Mucosa of rectum (tissue), 2 donors: ENCODE data around the gene STK32B.

Experiments
- H3K27ac ChIP-seq, 2 donors: one replicate each; pipeline ENCODE4 v1.7.0; 2013; ENCODE audit warnings: inconsistent platforms in 2 of 2, low read depth in 2 of 2, low read length in 2 of 2
- H3K27me3 ChIP-seq, 2 donors: one replicate each; pipeline ENCODE4 v1.7.0; 2013; ENCODE audit warnings: low read length in 2 of 2; ENCODE audit not compliant: control insufficient read depth in 2 of 2, insufficient read depth in 2 of 2
- H3K36me3 ChIP-seq, 2 donors: one replicate each; pipeline ENCODE4 v1.7.0; 2013; ENCODE audit warnings: low read length in 2 of 2; ENCODE audit not compliant: control insufficient read depth in 2 of 2, insufficient read depth in 2 of 2
- H3K4me1 ChIP-seq, 2 donors: one replicate each; pipeline ENCODE4 v1.7.0; 2013; ENCODE audit warnings: low read length in 2 of 2, mild to moderate bottlenecking in 1 of 2; ENCODE audit not compliant: control insufficient read depth in 2 of 2, insufficient read depth in 2 of 2
- H3K4me3 ChIP-seq, 2 donors: one replicate each; pipeline ENCODE4 v1.7.0; 2013; ENCODE audit warnings: low read length in 2 of 2
- H3K9ac ChIP-seq, 2 donors: one replicate each; pipeline ENCODE4 v1.7.0; 2013; ENCODE audit warnings: low read length in 2 of 2, low read depth in 1 of 2, mild to moderate bottlenecking in 1 of 2
- H3K9me3 ChIP-seq, 2 donors: one replicate each; pipeline ENCODE4 v1.7.0; 2013; ENCODE audit warnings: low read length in 2 of 2; ENCODE audit not compliant: control insufficient read depth in 2 of 2
- donor health status: healthy.
- donor health status: Normal muscosa, but diverticular disease.

Gene STK32B

DNA sequence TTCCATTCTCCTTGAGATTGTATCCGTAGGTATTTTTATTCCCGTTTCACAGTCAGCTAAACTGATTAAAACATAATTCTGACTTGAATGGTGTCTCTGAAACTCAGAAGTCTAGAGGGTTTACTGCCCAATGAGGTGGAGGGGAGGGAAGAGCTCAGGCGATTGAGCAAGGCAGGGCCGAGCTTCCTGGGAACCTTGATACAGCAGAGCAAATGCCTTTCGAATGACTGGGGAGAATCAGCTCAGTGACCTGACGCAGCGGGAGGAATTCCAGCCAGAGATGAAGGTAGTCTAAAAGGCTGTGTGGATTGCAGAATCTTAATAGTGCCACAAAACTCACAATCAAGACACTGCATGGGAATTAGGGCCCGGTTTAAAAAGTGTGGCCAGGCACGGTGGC is 423.5 kb downstream of the STK32B start:
- Histone ChIP-seq H3K27ac (no peak overlapping the region), H3K27me3 (no peaks in the 10 kb centered on the region), H3K4me3 (no peak overlapping the region), H3K9ac (no peak overlapping the region), H3K4me1 (no peaks in the 10 kb centered on the region), H3K36me3 (no peaks in the 10 kb centered on the region), H3K9me3 (no peaks in the 10 kb centered on the region)

DNA sequence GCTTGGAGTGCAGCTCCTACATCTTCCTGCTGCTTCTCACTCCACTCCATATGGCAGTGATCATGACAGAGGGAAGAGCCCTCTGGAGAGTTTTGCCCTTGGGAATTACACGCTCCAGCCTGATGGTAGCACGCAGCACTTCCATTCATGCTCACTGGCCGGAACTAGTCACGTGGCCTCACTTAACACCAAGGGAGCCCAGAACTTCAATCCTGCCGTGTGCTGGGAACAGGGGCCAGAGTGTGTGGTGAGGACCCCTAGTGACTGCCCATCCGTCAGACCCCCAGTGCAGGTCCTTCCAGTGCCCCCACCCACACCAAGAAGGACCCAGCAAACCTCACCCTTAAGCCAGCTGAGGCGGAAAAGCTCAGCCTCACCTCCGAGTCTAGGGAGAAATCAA is 426.3 kb downstream of the STK32B start:
- Histone ChIP-seq H3K4me1 (no peaks in the 10 kb centered on the region), H3K9ac (no peak overlapping the region), H3K36me3 (no peaks in the 10 kb centered on the region), H3K4me3 (no peak overlapping the region), H3K27me3 (no peaks in the 10 kb centered on the region), H3K27ac (no peak overlapping the region), H3K9me3 (no peaks in the 10 kb centered on the region)

DNA sequence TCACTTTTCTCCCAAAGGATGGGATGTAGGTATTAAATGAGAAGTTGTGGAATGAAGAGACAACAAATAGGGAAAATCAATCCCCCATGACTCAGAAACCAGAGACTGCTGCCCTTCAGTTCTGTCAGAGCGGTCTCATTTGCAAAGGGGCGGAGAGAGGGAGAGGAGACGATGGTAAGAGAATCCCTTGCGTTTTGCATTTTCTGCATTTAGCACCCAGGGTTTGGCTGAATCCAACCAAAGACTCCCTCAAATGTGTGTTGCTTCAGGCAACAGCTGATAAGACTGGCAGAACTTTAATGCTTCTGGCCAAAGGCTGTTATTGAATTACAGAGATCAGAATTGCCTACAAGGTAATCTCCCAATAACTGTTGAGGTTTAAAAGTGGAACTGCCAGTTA is 426.9 kb downstream of the STK32B start:
- Histone ChIP-seq H3K9me3 (no peaks in the 10 kb centered on the region), H3K27ac (no peak overlapping the region), H3K9ac (no peak overlapping the region), H3K27me3 (no peaks in the 10 kb centered on the region), H3K4me1 (no peaks in the 10 kb centered on the region), H3K4me3 (no peak overlapping the region), H3K36me3 (no peaks in the 10 kb centered on the region)

DNA sequence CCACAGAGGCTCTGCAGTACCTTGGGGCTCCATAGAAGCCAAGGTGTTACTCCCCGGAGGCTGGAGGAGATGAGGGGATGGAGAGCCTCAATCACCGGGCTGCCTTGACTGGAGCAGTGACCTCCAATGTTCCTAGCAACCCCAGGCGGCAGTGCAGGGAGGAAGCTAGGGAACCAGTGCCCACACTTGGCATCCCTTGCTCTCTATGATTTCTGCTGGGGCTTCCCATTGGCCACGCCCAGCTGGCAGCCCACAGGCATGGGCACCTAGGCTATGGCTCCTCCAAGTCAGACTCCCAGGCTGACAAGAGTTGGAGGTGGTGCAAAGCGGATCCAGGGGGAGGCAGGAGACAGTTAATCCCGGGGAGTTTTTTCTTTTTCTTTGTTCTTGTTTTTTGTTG is 427.4 kb downstream of the STK32B start:
- Histone ChIP-seq H3K36me3 (no peaks in the 10 kb centered on the region), H3K9me3 (no peaks in the 10 kb centered on the region), H3K27me3 (no peaks in the 10 kb centered on the region), H3K4me1 (no peaks in the 10 kb centered on the region), H3K4me3 (no peak overlapping the region), H3K9ac (no peak overlapping the region), H3K27ac (no peak overlapping the region)

DNA sequence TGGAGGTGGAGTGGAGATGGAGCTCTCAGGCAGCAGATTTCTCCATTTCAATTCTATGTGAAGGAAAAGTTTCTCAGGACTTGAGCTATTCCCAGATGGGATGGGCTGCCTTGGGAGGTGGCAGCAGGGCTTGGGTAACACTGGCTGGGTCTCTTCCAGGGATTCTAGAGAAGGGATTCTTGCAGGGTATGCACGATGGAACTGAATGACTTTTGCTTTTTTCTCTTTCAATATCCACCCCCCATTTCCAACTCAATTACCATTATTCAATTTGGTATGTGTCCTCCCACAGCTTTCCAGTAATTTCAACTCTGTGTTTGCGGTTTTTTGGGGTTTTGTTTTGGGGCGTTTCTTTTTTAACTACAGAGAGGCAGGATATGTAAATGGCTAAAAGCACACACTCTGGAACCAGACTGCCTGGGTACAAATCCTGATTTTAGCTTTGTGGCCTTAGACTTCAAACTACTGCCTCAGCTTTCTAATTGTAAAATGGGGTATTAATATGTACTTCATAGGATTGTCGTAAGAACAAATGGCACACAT is 428.3 kb downstream of the STK32B start:
- Histone ChIP-seq H3K9ac (no peak overlapping the region), H3K9me3 (no peaks in the 10 kb centered on the region), H3K27ac (no peak overlapping the region), H3K36me3 (no peaks in the 10 kb centered on the region), H3K4me3 (no peak overlapping the region), H3K4me1 (no peaks in the 10 kb centered on the region), H3K27me3 (no peaks in the 10 kb centered on the region)

DNA sequence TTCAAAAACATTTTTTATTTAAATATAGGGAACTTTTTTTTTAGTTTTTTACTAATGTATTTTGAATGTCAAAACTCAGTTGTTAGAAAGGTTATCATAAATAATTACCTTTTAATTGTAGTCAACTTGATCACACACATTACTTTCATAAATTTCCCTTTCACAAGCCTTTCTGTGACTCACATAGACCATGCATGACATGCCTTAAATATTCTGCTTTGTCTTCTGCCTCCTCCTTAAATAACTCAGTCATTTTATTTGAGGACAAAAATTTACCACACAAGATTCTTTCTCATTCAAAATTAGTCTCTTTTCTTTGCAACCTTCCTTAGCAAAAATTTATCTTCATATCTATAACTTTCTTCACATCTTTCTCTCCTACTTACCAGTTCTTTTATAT is 437.1 kb downstream of the STK32B start:
- no peak overlapping the region for H3K4me3 ChIP-seq
- no peaks in the 10 kb centered on the region for H3K36me3 ChIP-seq

DNA sequence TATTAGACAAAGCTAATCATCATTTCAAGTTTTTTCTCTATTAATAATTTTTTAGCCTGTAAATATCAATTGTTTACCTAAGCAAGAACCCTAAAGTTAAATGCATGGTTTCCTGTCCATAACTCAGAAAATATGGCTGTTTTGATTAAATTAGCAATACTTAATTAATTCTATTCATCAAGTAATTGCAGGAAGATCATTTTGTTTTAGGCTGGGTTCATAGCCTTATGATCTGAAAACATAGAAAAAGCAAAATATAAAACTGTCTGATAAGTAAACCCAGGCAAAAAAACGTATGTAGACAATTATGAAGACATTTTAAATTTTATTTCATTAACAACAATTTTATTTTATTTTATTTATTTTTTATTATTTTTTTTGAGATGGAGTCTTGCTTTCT is 438.0 kb downstream of the STK32B start:
- H3K9me3 ChIP-seq: no peaks in the 10 kb centered on the region

More for the DNA sequence above, 437.1 kb downstream of the STK32B start:
- Histone ChIP-seq H3K9me3 (no peaks in the 10 kb centered on the region), H3K27me3 (no peaks in the 10 kb centered on the region), H3K4me1 (no peaks in the 10 kb centered on the region), H3K9ac (no peak overlapping the region), H3K27ac (no peak overlapping the region)

DNA sequence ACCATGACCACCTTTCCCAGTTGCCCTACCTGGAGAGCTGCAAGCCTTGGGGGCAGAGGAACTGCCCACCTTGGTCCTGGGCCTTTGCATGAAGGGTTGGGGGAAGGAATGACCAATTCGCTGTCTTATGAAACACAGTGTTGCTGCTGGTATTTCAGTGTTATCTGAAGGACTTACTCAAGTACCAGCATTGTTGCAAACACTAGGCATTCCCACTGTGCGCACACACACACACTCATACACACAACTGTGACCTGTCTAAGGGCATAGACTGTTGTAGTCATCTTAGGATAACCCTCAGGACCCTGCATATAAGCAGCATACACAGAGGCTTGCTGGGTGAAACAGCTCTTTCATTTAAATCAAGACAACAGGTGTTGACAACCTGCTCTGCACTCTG is 446.2 kb downstream of the STK32B start:
- Histone ChIP-seq H3K27me3 (no peaks in the 10 kb centered on the region), H3K27ac (no peak overlapping the region), H3K36me3 (no peaks in the 10 kb centered on the region), H3K9me3 (no peaks in the 10 kb centered on the region), H3K4me3 (no peak overlapping the region), H3K9ac (no peak overlapping the region), H3K4me1 (no peaks in the 10 kb centered on the region)

More for the DNA sequence above, 438.0 kb downstream of the STK32B start:
- Histone ChIP-seq H3K4me1 (no peaks in the 10 kb centered on the region), H3K27ac (no peak overlapping the region), H3K4me3 (no peak overlapping the region), H3K9ac (no peak overlapping the region), H3K27me3 (no peaks in the 10 kb centered on the region), H3K36me3 (no peaks in the 10 kb centered on the region)

DNA sequence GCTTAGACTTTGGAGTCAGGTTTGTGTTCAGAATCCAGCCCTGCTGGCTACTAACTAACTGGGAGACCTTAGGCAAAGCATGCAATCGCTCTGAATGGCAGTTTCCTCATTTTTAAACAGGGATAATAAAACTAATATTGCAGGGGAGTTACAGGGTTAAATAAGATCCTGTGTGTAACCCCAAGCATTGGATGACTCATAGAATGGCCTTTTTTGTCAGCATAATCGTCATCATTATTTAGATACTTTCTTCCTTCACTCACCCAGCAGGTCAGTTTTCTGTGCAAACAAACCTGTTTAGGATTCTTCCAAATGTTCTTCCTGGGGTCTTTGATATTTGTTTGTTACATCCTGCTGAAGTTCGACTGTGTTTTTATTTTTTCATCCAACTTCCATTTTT is 448.9 kb downstream of the STK32B start:
- H3K9ac ChIP-seq: no peak overlapping the region
- H3K4me3 ChIP-seq: no peak overlapping the region
- no peaks in the 10 kb centered on the region for H3K36me3 ChIP-seq
- H3K4me1 ChIP-seq: no peaks in the 10 kb centered on the region
- no peaks in the 10 kb centered on the region for H3K9me3 ChIP-seq
- H3K27me3 ChIP-seq: no peaks in the 10 kb centered on the region
- H3K27ac ChIP-seq: no peak overlapping the region

DNA sequence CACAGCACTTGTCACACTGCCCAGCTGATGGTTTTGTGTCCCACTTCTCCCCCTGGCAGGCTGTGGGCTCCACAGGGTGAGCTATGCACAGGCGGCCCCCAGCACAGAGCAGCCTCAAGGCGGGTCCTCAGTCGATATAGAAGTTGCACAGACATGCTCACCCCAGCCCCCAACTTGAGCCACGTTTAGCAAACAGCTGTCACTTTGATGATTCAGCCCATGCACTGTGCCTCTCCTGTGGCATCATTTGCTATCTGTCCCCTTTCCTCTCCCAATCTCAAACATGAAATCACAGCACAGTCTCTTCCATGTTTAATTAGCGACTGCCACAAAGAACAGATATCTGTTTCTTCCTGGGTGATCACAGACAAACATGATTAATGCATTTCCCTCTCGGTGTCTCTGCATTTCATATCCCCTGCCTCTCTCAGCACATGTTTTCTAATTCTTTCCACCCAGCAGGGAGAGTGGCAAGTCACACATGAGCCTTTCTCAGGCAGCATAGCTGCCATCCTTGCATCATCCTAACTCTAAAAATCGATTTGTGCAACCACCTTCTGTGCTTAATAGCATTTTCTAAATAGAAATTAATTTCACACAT is 452.2 kb downstream of the STK32B start:
- no peaks in the 10 kb centered on the region for H3K36me3 ChIP-seq
- no peaks in the 10 kb centered on the region for H3K4me1 ChIP-seq
- H3K27me3 ChIP-seq: no peaks in the 10 kb centered on the region
- no peak overlapping the region for H3K4me3 ChIP-seq
- no peak overlapping the region for H3K9ac ChIP-seq
- no peaks in the 10 kb centered on the region for H3K9me3 ChIP-seq
- no peak overlapping the region for H3K27ac ChIP-seq

DNA sequence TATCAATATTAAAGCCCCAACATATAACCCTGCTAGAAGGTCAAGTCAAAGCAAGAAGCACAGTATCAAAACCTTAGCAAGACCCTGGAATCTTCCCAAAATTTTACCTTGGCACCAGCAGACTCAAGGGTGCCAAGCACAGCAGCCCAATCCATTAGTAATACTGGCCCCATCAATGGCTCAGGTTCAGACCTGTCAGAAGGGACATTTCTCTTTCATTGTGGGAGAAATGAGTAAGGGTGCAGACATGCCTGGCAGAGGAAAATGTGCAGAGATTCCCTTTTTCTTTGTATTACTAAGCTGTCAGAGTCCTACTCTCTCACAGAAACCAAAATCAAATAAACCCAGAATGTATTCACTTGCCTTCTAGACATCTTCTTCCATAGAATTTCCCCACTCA is 453.2 kb downstream of the STK32B start:
- Histone ChIP-seq H3K9ac (no peak overlapping the region), H3K27me3 (no peaks in the 10 kb centered on the region), H3K36me3 (no peaks in the 10 kb centered on the region), H3K27ac (no peak overlapping the region), H3K4me3 (no peak overlapping the region), H3K9me3 (no peaks in the 10 kb centered on the region), H3K4me1 (no peaks in the 10 kb centered on the region)
